HL-60 (cell line): ENCODE data around the gene STX1A.

ENCODE experiments used
- DNase-seq, 2 experiments: peaks; one replicate each; pipeline ENCODE4 v3.0.0-alpha.2; 2010 to 2020; ENCODE audit warnings: low read depth in 1 of 2, low spot score in 1 of 2
- H3K27ac ChIP-seq: fragments of 250-450 bp; sonication (Bioruptor Pico); replicated peaks from 2 replicates; pipeline ENCODE4 v1.5.1; 2020; ENCODE audit warnings: mild to moderate bottlenecking, moderate library complexity
- H3K27me3 ChIP-seq: fragments of 250-450 bp; sonication (Bioruptor Pico); 2 replicates; pipeline ENCODE4 v1.5.1; 2021; ENCODE audit warnings: mild to moderate bottlenecking, moderate library complexity; ENCODE audit not compliant: insufficient read depth, poor library complexity, severe bottlenecking
- H3K4me3 ChIP-seq: replicated peaks from 2 replicates; pipeline ENCODE4 v1.5.1; 2011; ENCODE audit warnings: mild to moderate bottlenecking, control low read depth, low read length; ENCODE audit not compliant: insufficient read depth
- GABPA ChIP-seq: IDR thresholded peaks from 2 replicates; pipeline ENCODE4 v1.6.1; 2012; ENCODE audit warnings: low read depth
- POLR2AphosphoS5 ChIP-seq: IDR thresholded peaks from 2 replicates; pipeline ENCODE4 v1.6.1; 2012; ENCODE audit warnings: low read depth
- SPI1 ChIP-seq: IDR thresholded peaks from 2 replicates; pipeline ENCODE4 v1.6.1; 2012; ENCODE audit warnings: low read depth, mild to moderate bottlenecking, borderline replicate concordance
- TF ChIP-seq, protein P1 (sequence below): IDR thresholded peaks from one replicate; pipeline ENCODE4 v1.5.1; 2011; ENCODE audit warnings: low read length, control low read depth, inconsistent platforms; ENCODE audit not compliant: insufficient read depth
- TF ChIP-seq, protein P2 (sequence below): IDR thresholded peaks from 2 replicates; pipeline ENCODE4 v1.6.1; 2012; ENCODE audit warnings: low read depth; ENCODE audit not compliant: insufficient replicate concordance

Gene STX1A

DNA sequence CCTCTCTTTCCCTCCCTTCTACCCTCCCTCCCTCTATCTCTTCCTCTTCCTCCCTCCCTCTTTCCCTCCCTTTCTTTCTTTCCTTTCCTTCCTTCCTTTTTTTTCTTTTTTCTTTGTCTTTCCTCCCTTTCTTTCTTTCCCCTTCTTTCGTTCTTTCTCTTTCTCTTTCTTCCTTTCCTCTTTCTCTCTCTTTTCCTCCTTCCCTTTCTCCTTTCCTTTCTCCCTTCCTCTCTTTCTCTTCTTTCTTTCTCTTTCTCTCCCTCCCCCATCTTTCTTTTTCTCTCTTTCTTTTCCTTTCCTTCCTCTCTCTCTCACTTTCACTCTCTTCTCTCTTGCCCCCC lies 43.2 kb upstream of the STX1A start:
- no peak for DNase-seq
- Histone ChIP-seq H3K27ac (no peak overlapping the region), H3K4me3 (no peak overlapping the region), H3K27me3 (no peaks in the 10 kb centered on the region)
- TF ChIP-seq GABPA (no peak), POLR2AphosphoS5 (no peak), SPI1 (no peak)
- TF ChIP-seq, protein P1, sequence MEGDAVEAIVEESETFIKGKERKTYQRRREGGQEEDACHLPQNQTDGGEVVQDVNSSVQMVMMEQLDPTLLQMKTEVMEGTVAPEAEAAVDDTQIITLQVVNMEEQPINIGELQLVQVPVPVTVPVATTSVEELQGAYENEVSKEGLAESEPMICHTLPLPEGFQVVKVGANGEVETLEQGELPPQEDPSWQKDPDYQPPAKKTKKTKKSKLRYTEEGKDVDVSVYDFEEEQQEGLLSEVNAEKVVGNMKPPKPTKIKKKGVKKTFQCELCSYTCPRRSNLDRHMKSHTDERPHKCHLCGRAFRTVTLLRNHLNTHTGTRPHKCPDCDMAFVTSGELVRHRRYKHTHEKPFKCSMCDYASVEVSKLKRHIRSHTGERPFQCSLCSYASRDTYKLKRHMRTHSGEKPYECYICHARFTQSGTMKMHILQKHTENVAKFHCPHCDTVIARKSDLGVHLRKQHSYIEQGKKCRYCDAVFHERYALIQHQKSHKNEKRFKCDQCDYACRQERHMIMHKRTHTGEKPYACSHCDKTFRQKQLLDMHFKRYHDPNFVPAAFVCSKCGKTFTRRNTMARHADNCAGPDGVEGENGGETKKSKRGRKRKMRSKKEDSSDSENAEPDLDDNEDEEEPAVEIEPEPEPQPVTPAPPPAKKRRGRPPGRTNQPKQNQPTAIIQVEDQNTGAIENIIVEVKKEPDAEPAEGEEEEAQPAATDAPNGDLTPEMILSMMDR = no peak

- H3K27ac ChIP-seq = no peak overlapping the region
- H3K4me3 ChIP-seq = no peak overlapping the region
- TF ChIP-seq SPI1 (no peak), POLR2AphosphoS5 (no peak), GABPA (no peak)
- TF ChIP-seq, protein P1 = no peak
- TF ChIP-seq, protein P2, sequence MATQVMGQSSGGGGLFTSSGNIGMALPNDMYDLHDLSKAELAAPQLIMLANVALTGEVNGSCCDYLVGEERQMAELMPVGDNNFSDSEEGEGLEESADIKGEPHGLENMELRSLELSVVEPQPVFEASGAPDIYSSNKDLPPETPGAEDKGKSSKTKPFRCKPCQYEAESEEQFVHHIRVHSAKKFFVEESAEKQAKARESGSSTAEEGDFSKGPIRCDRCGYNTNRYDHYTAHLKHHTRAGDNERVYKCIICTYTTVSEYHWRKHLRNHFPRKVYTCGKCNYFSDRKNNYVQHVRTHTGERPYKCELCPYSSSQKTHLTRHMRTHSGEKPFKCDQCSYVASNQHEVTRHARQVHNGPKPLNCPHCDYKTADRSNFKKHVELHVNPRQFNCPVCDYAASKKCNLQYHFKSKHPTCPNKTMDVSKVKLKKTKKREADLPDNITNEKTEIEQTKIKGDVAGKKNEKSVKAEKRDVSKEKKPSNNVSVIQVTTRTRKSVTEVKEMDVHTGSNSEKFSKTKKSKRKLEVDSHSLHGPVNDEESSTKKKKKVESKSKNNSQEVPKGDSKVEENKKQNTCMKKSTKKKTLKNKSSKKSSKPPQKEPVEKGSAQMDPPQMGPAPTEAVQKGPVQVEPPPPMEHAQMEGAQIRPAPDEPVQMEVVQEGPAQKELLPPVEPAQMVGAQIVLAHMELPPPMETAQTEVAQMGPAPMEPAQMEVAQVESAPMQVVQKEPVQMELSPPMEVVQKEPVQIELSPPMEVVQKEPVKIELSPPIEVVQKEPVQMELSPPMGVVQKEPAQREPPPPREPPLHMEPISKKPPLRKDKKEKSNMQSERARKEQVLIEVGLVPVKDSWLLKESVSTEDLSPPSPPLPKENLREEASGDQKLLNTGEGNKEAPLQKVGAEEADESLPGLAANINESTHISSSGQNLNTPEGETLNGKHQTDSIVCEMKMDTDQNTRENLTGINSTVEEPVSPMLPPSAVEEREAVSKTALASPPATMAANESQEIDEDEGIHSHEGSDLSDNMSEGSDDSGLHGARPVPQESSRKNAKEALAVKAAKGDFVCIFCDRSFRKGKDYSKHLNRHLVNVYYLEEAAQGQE = no peak
- DNase-seq = no peak
- H3K27me3 ChIP-seq = no peaks in the 10 kb centered on the region
These were observed 42.6 kb upstream of the STX1A start for GRCh38 chr7:73761854-73762658.

GRCh38 chr7:73758581-73759138 lies 39.2 kb upstream of the STX1A start:
- no peak overlapping the region for H3K27ac ChIP-seq
- DNase-seq = no peak
- H3K4me3 ChIP-seq = no peak overlapping the region

More at GRCh38 chr7:73758581-73759138, 39.2 kb upstream of the STX1A start:
- no peaks in the 10 kb centered on the region for H3K27me3 ChIP-seq
- TF ChIP-seq GABPA (no peak), POLR2AphosphoS5 (no peak), SPI1 (no peak)
- TF ChIP-seq, protein P1 = no peak
- TF ChIP-seq, protein P2 = no peak
